Ishikawa (cell line): ENCODE results near the gene RPS15.

Experiments
- CEBPB ChIP-seq: IDR thresholded peaks from 2 replicates; pipeline ENCODE4 v1.6.1; 2012
- CREB1 ChIP-seq: IDR thresholded peaks from 2 replicates; pipeline ENCODE4 v1.6.1; 2012; ENCODE audit warnings: low read depth
- EP300 ChIP-seq: IDR thresholded peaks from 2 replicates; pipeline ENCODE4 v1.6.1; 2012; ENCODE audit warnings: borderline replicate concordance
- FOXM1 ChIP-seq: IDR thresholded peaks from 2 replicates; pipeline ENCODE4 v1.6.1; 2012; ENCODE audit warnings: low read depth, borderline replicate concordance
- MAX ChIP-seq: IDR thresholded peaks from 2 replicates; pipeline ENCODE4 v1.6.1; 2012
- NFIC ChIP-seq: IDR thresholded peaks from 2 replicates; pipeline ENCODE4 v1.6.1; 2012
- RAD21 ChIP-seq: IDR thresholded peaks from 2 replicates; pipeline ENCODE4 v1.6.1; 2012; ENCODE audit warnings: low read depth
- REST ChIP-seq: IDR thresholded peaks from 2 replicates; pipeline ENCODE4 v1.6.1; 2012; ENCODE audit warnings: low read depth, mild to moderate bottlenecking
- TAF1 ChIP-seq: IDR thresholded peaks from 2 replicates; pipeline ENCODE4 v1.6.1; 2012; ENCODE audit warnings: low read depth, mild to moderate bottlenecking
- TCF12 ChIP-seq: IDR thresholded peaks from 2 replicates; pipeline ENCODE4 v1.6.1; 2012; ENCODE audit warnings: low read depth
- TEAD4 ChIP-seq: IDR thresholded peaks from 2 replicates; pipeline ENCODE4 v1.6.1; 2012
- USF1 ChIP-seq: IDR thresholded peaks from 2 replicates; pipeline ENCODE4 v1.6.1; 2012
- ZBTB7A ChIP-seq: IDR thresholded peaks from 2 replicates; pipeline ENCODE4 v1.6.1; 2012; ENCODE audit warnings: low read depth

- TF ChIP-seq REST, result no peak
- no peak for TF ChIP-seq EP300
- no peak for TF ChIP-seq TAF1
- TF ChIP-seq CEBPB, result no peak
- no peak for TF ChIP-seq RAD21
- no peak for TF ChIP-seq TEAD4
- TF ChIP-seq USF1, result no peak
- TF ChIP-seq FOXM1, result no peak
- TF ChIP-seq CREB1, result no peak
- TF ChIP-seq NFIC, result no peak
- TF ChIP-seq MAX, result no peak
- no peak for TF ChIP-seq ZBTB7A
- no peak for TF ChIP-seq TCF12
These were observed 22.0 kb upstream of the RPS15 start for GRCh38 chr19:1416014-1416841.
